Measurements from ENCODE around the gene LRIG1. TPM values are rescaled to one million over a fixed set of nuclear protein-coding genes. Genes with fewer than 3 reads are reported as not detected.

The LRIG1 gene
- total RNA-seq, 1 donor from 2014 or later, result 8.2 TPM

DNA sequence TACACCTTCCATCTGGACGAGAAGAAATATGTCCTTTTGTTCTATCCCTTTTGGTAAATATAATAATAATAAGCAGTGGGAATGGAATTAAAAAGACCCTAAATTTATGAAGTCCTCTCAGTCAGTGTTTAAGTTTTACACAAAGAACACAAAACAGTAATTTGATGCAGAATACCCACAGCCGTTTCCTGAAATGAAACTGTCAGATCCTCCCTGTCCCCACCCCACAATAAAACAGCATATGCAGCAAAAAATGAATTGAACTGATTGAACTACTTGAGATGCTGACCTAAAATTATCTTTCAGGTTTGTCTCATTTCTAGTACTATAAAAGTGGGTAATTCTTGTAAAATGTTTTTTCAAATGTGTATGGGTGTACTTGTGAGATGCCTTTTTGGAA is 2.2 kb upstream of the LRIG1 start:
- no peak for TF ChIP-seq CTCF (IDR thresholded peaks at IDR 0.05; ENCODE audit: insufficient read depth, low read length, poor library complexity, severe bottlenecking)
- no peaks in the 10 kb centered on the region for H3K36me3 ChIP-seq (ENCODE audit: control insufficient read depth, insufficient read depth, low read length)
- no peaks in the 10 kb centered on the region for H3K27me3 ChIP-seq (ENCODE audit: control insufficient read depth, insufficient read depth, low read length)
- no peak for DNase-seq (ENCODE audit: low read depth)
- H3K4me3 ChIP-seq (ENCODE audit: low read depth, low read length), result no peak overlapping the region

GRCh38 chr3:66502245-66502874 is 1.5 kb upstream of the LRIG1 start:
- no peaks in the 10 kb centered on the region for H3K27me3 ChIP-seq (ENCODE audit: control insufficient read depth, insufficient read depth, low read length)
- DNase-seq (ENCODE audit: low read depth), result no peak
- no peak for TF ChIP-seq CTCF (IDR thresholded peaks at IDR 0.05; ENCODE audit: insufficient read depth, low read length, poor library complexity, severe bottlenecking)

GRCh38 chr3:66501483-66502244 is 842 bp upstream of the LRIG1 start:
- TF ChIP-seq CTCF (IDR thresholded peaks at IDR 0.05; ENCODE audit: insufficient read depth, low read length, poor library complexity, severe bottlenecking), result no peak
- no peaks in the 10 kb centered on the region for H3K36me3 ChIP-seq (ENCODE audit: control insufficient read depth, insufficient read depth, low read length)
- H3K27me3 ChIP-seq (ENCODE audit: control insufficient read depth, insufficient read depth, low read length), result no peaks in the 10 kb centered on the region
- DNase-seq (ENCODE audit: low read depth), result no peak
- peak overlapping the region; percentile 50 for H3K4me3 ChIP-seq (ENCODE audit: low read depth, low read length)

More at GRCh38 chr3:66502245-66502874, 1.5 kb upstream of the LRIG1 start:
- Histone ChIP-seq H3K36me3 (ENCODE audit: control insufficient read depth, insufficient read depth, low read length) (no peaks in the 10 kb centered on the region), H3K4me3 (ENCODE audit: low read depth, low read length) (no peak overlapping the region)

DNA sequence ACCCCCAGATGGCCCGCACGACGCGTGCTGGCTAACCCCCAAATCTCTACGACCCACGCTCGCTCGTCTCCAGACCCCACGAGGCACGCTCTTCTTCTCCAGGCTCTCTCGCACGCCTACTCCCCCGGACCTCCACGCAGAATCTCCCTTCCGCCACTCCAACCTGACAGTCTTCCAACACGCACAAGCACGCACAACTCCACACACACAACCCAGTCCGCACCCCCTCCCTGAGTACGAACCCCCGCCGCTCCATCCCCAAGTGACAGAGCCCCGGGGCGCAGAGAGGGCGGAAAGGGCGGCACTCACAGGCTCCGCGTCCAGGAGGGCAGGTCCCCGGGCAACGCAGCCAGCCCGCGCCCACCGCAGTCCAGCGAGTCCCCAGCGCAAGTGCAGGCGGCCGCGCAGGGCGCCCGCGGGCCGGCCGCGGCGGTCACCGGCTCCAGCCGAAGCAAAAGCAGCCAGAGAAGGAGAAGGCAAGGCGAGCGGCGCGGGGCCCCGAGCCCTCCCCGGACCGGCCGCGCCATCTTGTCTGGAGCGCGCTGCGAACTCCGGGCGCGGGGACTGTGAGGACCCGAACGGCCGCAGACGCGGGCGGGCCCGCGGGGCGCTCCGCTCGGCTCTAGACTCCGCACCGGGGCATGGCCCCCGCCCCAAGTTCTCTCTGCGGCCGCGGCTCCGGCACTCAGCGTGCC is 794 bp downstream of the LRIG1 start:
- DNase-seq (ENCODE audit: low read depth), result no peak
- peak overlapping the region; percentile 92 for H3K4me3 ChIP-seq (ENCODE audit: low read depth, low read length)
- TF ChIP-seq CTCF (IDR thresholded peaks at IDR 0.05; ENCODE audit: insufficient read depth, low read length, poor library complexity, severe bottlenecking), result no peak
- no peaks in the 10 kb centered on the region for H3K36me3 ChIP-seq (ENCODE audit: control insufficient read depth, insufficient read depth, low read length)
- H3K27me3 ChIP-seq (ENCODE audit: control insufficient read depth, insufficient read depth, low read length), result no peaks in the 10 kb centered on the region

- H3K36me3 ChIP-seq (ENCODE audit: control insufficient read depth, insufficient read depth, low read length), result no peaks in the 10 kb centered on the region
- TF ChIP-seq CTCF (IDR thresholded peaks at IDR 0.05; ENCODE audit: insufficient read depth, low read length, poor library complexity, severe bottlenecking), result no peak
- no peaks in the 10 kb centered on the region for H3K27me3 ChIP-seq (ENCODE audit: control insufficient read depth, insufficient read depth, low read length)
- H3K4me3 ChIP-seq (ENCODE audit: low read depth, low read length), result peak overlapping the region; percentile 92
- DNase-seq (ENCODE audit: low read depth), result no peak
These were observed 1.9 kb downstream of the LRIG1 start for GRCh38 chr3:66498687-66499621.
